SK-N-DZ (cell line): ENCODE data around the gene FAM24B.
"Not testable (repeated sequence)": the region's sequence is repeated elsewhere in the genome, so short reads cannot be mapped to it uniquely, and the experiment has no call there.

Source experiments
- DNase-seq: peaks from one replicate; pipeline ENCODE4 v3.0.0-alpha.2; 2015; ENCODE audit warnings: low spot score

FAM24B gene

DNA sequence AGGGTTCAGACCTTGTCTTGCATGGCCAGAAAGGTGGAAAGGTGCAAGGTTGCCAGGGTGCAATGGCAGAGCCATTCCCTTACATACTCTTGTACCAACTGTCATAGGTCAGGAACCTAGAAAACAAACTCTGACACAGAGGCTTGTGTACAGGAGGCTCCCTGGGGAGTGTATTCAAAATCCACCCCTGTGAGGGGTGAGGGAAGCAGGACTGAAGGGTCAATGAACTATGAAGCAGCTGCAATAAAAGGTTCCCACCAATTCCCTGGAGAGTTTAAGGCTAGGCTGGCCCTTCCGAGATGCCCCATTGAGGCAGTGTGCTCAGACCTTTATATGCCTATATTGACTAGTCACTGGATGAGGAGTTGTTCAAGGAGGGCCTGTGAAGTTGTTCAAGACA, 19.9 kb downstream of the FAM24B start:
- no peak for DNase-seq

DNA sequence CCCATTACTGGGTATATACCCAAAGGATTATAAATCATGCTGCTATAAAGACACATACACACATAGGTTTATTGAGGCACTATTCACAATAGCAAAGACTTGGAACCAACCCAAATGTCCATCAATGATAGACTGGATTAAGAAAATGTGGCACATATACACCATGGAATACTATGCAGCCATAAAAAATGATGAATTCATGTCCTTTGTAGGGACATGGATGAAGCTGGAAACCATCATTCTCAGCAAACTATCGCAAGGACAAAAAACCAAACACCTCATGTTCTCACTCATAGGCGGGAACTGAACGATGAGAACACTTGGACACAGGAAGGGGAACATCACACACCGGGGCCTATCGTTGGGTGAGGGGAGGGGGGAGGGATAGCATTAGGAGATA, 21.3 kb downstream of the FAM24B start:
- not testable (repeated sequence) for DNase-seq

GRCh38 chr10:122856902-122857301, 22.5 kb downstream of the FAM24B start:
- DNase-seq: no peak

DNA sequence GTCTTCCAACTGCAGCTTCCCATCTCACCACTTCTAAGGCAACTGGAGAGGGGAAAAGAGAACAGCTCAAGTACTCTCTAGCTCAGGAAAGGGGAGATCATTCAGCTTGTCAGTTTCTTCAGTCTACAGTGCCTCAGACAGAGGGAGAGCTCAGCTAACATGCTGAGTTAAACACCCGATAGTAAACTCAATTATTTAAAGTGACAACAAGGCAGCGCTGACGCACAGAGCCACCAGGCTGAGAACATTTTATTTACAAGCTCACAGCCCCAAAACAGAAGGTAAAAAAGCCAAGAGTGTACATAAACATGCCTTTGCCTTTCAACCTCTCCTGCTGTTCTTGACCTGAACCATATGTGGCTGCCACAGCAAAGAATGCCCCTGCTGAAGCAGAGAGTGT, 23.6 kb downstream of the FAM24B start:
- DNase-seq: no peak

GRCh38 chr10:122854648-122855047, 24.7 kb downstream of the FAM24B start:
- no peak for DNase-seq

DNA sequence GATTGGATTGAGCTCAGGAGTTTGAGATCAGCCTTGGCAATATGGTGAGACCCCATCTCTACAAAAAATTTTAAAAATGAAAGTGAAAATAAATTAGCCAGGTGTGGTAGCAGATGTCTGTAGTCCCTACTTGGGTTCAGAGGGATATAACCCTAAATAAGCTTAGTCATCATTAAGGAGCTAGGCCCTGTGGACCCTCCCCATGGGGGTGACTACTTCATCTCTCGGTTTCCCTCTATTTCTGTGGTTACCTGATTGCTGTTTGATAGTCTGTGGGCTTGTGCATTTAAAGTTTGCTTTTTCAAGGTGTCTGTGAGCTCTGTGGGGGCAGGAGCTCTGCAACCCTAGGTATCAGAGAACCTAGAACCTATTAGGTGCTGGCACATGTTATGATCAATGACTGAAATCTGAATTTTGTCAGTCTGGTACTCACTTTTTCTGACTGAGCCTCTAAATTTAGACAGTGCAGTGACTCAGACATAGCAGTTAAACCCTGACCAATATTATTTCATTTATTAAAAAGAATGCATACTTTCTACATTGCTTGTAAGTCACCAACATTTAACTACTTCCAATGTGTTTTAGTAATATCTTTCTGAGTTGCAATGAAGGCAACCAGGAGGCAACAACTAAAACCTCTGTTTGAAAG, 25.6 kb downstream of the FAM24B start:
- no peak for DNase-seq

- DNase-seq: no peak
Measured at GRCh38 chr10:122852261-122852660, 27.1 kb downstream of the FAM24B start.

DNA sequence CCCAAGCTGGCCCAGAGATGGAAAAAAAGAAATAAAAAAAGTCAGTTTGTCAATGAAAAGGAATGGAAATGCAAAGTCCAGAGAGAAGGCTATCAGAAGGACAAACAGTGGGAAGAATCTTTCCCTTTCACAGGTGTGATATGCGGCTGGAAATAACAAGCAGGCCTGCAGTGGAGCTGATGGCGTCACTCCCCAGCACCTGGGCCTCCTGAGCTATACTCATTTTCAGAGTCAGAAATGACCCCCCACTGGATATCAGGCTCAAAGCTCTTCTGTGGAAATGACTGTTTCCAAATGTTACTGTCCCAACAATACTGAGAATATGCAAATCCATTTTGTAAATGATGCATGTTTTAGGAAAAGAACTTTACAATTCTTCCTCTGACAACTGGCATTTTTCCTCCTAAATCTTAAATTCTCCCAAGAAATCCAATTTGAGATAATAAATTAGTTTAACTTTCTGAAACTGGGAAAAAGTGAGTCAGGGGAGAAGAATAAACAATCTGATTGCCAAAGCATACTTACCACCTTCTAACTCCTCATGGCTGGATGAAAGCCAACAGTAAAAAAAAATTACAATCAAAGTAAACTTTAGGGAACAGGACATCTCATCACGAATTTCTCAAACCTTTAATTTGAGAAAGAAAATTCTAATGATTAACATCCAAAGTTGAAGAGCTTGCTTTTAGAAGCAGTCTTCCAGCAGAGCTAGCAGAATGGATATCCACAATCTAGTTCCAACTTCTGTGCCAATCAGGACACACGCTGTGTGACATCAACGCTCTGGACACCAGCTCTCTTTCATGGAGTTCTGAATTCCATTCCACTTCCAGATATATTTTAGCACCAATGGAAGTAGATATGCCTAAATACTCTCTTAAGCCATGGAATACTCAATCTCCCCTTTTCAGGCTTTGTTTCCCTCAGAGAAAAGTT, 28.4 kb downstream of the FAM24B start:
- DNase-seq: no peak

GRCh38 chr10:122849900-122850605, 29.3 kb downstream of the FAM24B start:
- no peak for DNase-seq

DNA sequence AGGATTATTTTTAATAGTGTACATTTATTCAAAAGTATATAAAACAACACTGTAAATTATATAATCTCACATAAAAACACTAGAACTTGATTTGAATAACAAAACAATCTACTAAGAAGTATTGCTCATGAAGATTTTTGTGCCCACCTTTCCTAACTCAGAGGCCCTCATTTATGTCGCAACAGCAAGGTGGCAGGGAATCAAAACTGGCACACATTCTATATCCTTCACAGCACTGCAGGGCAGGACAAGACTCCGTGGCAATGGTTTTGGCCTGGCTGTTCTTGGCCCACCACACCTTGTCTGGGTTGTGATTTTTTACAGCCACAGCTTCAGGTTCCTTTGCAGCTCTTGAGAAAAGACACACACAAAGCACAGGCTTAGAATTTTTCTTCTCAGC, 30.3 kb downstream of the FAM24B start:
- DNase-seq: no peak

DNA sequence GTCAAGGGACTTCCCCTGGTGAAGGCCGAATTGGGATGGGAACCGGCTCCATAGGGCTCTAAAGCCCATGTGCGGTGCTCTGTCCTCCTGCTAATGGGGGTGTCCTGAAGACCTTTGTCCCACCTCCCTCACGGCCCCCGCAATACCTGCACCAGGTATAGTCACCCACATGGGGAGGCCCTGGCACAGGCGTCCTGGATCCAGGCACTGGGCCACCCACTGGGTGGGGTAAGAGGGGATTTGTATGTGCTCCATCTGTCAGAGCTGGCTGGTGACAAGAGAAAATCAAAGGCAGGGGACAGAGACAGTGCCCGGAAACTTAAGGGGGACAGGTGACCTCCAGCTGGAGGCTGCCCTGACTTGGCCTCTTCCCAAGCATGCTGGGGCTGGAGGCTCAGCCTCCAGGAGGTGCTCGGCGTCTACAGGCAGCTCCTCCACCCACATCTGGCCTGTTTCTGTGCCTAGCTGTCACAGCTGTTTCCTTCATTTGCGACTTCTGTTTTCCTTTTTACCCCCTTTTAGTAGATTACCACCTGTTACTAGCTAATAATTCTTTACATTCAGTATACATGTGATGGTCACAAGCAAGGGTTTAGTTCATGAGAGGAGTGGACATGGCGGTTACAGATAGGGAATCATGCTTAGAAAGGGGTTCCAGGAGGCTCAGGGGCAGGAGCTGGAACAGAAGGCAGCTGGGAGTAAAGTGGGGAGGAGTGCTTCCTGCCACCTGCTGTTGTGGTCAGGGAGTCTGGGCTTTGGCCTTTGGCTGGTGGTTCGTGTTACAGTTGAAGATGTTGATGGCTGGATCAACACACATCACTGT, 31.4 kb downstream of the FAM24B start:
- no peak for DNase-seq

DNA sequence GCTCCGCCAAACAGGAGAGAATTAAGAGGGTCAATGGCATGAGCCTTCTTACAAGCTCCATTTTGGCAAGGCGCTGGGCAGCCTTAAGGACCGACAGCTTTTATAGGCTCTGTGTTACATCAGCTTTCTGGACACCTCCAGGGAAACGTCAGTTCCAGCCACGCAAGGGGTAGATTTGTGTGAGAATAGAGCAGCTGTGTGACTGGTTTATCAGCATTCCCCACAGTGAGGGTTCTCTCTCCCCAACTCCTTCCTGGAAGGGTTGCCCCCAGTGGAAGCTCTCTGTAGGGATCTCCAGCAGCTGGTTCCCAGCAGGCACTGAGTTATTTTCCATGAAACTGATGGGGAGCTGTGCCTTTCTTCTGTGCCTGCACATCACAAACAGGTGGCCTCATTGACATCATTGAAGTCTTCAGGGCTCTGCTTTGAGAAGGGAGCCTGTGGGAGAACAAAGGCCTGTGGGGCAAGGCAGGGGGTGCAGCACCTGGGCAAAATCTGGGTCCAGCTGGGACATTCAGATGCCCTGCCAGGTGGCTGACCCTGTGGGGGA, 33.5 kb downstream of the FAM24B start, which contains the start of gene CUZD1:
CUZD1 (minus strand) TSS at position 75 of the 550 bp plus-strand sequence; CDS start at position 61, 14 bp downstream.
- DNase-seq: no peak

DNA sequence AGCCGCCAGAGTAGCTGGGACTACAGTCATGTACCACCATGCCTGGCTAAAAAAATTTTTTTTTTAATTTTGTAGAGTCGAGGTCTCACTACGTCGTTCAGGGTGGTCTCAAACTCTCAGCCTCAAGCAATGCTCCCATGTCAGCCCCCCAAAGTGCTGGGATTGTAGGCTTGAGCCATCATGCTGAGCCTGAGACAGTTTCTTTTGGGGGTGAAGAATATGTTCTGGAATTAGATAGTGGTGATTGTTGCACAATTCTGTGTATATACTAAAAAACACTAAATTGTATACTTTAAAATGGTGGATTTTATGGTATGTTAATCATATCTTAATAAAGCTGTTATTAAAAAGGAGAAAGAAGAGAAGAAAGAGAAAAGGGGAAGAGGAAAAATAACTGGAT, 35.2 kb downstream of the FAM24B start:
- DNase-seq: no peak

- DNase-seq: no peak
Measured at GRCh38 chr10:122841569-122841968, 37.8 kb downstream of the FAM24B start.

GRCh38 chr10:122839505-122839904, 39.9 kb downstream of the FAM24B start:
- DNase-seq: no peak

DNA sequence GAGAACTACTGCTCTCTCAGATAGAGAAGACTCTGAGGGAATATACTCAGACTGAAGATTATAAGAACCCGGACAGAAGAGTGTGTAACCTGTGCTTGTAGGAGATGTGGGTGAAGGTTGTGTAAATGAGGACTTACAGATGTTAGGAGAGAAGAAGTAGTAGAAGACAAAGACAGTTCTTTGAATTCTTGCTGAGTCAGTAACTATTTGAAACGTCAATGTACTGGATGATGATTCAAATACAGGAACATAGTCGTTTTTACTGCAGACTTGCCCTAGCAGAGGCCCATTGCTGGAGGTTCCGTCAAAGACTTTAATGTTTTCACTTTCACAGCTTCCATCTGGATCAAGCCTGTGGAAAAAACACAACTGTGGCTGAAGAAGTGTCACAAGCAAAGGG, 40.5 kb downstream of the FAM24B start:
- DNase-seq: no peak

DNA sequence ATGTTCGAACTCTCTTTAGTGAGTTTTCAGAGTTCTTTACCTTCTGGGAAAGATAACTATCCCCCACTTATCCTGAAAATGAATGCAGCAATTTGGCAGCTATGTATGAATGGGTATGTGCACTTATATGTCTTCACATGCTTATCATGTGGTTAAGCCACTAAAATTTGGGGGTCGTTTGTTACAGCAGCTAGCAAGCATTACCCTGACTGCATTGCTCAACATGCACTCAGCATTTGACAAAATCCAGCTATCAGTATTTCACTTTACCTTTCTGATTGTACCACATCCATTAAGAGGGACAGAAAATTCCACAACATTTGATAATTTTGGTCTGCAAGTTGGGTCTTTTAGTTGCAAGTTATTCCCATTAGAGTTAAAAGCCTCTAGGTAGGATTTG, 43.5 kb downstream of the FAM24B start:
- no peak for DNase-seq

DNA sequence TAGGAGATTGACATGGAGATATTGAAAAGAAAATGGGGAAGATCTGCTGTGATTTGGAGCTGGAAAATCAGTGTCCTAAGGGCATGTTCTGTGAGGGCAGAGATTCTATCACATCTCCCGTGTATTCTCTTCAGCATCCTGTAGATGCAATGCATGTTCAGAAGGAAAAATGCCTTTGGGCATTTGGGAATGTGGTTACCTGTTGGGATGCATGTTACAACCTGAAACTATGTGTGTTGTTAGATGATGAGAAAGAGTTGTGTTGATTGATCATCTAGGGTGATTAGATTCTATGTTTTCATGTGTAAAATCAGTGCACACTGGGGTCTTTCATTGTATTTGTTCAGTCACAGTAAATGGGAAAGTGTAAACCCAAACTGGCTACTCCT, 48.4 kb downstream of the FAM24B start:
- no peak for DNase-seq

GRCh38 chr10:122830273-122830964, 49.0 kb downstream of the FAM24B start:
- DNase-seq: no peak

- DNase-seq: no peak
Measured at GRCh38 chr10:122829454-122829853, 49.9 kb downstream of the FAM24B start.
